ENCODE data around the gene HGFAC. TPM values are rescaled to one million over a fixed set of nuclear protein-coding genes. Genes with fewer than 3 reads are reported as not detected.

HGFAC gene
- polyA plus RNA-seq, 4 donors = 0.21 to 0.30 TPM; not detected in 2

- peaks cover 0 to 24% (median 0%) of the 10 kb centered on the region in 3 donors for H3K27me3 ChIP-seq (ENCODE audit: control insufficient read depth in 3 of 3, insufficient read depth in 3 of 3, low read length in 3 of 3)
- no peaks in the 10 kb centered on the region for H3K36me3 ChIP-seq (ENCODE audit: control insufficient read depth in 3 of 3, insufficient read depth in 2 of 3, low read depth in 1 of 3, low read length in 3 of 3)
- DNase-seq = no peak
- no peaks in the 10 kb centered on the region for H3K9me3 ChIP-seq (ENCODE audit: control insufficient read depth in 2 of 2, insufficient read depth in 1 of 2, low read depth in 1 of 2, low read length in 1 of 2)
- no peak overlapping the region for H3K27ac ChIP-seq (ENCODE audit: low read depth in 1 of 3, low read length in 2 of 3)
- no peak overlapping the region for H3K4me3 ChIP-seq (ENCODE audit: low read depth in 1 of 3, low read length in 3 of 3)
- peaks cover 0 to 6% (median 0%) of the 10 kb centered on the region in 3 donors for H3K4me1 ChIP-seq (ENCODE audit: control insufficient read depth in 3 of 3, insufficient read depth in 2 of 3, low read depth in 1 of 3, low read length in 2 of 3)
- WGBS, 3 donors = 52 to 81% (median 63%) methylated on average over 26 to 27 of the region's 27 CpGs
- FAIRE-seq = no peak
These were observed 35.4 kb downstream of the HGFAC start for GRCh38 chr4:3476936-3477749.

GRCh38 chr4:3477750-3478430 lies 36.1 kb downstream of the HGFAC start:
- FAIRE-seq (no peak), DNase-seq (no peak)
- H3K4me1 ChIP-seq (ENCODE audit: control insufficient read depth in 3 of 3, insufficient read depth in 2 of 3, low read depth in 1 of 3, low read length in 2 of 3) = peaks cover 0 to 6% (median 0%) of the 10 kb centered on the region in 3 donors
- H3K9me3 ChIP-seq (ENCODE audit: control insufficient read depth in 2 of 2, insufficient read depth in 1 of 2, low read depth in 1 of 2, low read length in 1 of 2) = no peaks in the 10 kb centered on the region
- 28 to 69% (median 60%) methylated on average over 20 to 23 of the region's 23 CpGs for WGBS, 3 donors
- no peak overlapping the region for H3K27ac ChIP-seq (ENCODE audit: low read depth in 1 of 3, low read length in 2 of 3)
- peaks cover 0 to 30% (median 5%) of the 10 kb centered on the region in 3 donors for H3K27me3 ChIP-seq (ENCODE audit: control insufficient read depth in 3 of 3, insufficient read depth in 3 of 3, low read length in 3 of 3)
- no peaks in the 10 kb centered on the region for H3K36me3 ChIP-seq (ENCODE audit: control insufficient read depth in 3 of 3, insufficient read depth in 2 of 3, low read depth in 1 of 3, low read length in 3 of 3)
- H3K4me3 ChIP-seq (ENCODE audit: low read depth in 1 of 3, low read length in 3 of 3) = no peak overlapping the region

- peaks cover 0 to 33% (median 8%) of the 10 kb centered on the region in 3 donors for H3K27me3 ChIP-seq (ENCODE audit: control insufficient read depth in 3 of 3, insufficient read depth in 3 of 3, low read length in 3 of 3)
- no peak overlapping the region for H3K27ac ChIP-seq (ENCODE audit: low read depth in 1 of 3, low read length in 2 of 3)
- H3K9me3 ChIP-seq (ENCODE audit: control insufficient read depth in 2 of 2, insufficient read depth in 1 of 2, low read depth in 1 of 2, low read length in 1 of 2) = no peaks in the 10 kb centered on the region
- no peak for DNase-seq
- H3K4me3 ChIP-seq (ENCODE audit: low read depth in 1 of 3, low read length in 3 of 3) = no peak overlapping the region
- no peak for FAIRE-seq
- H3K4me1 ChIP-seq (ENCODE audit: control insufficient read depth in 3 of 3, insufficient read depth in 2 of 3, low read depth in 1 of 3, low read length in 2 of 3) = peaks cover 0 to 6% (median 0%) of the 10 kb centered on the region in 3 donors
- no peaks in the 10 kb centered on the region for H3K36me3 ChIP-seq (ENCODE audit: control insufficient read depth in 3 of 3, insufficient read depth in 2 of 3, low read depth in 1 of 3, low read length in 3 of 3)
- WGBS, 3 donors = 76 to 86% (median 84%) methylated on average over 35 of the region's 35 CpGs
These were observed 36.9 kb downstream of the HGFAC start for GRCh38 chr4:3478446-3479357.

- Histone ChIP-seq H3K4me1 (ENCODE audit: control insufficient read depth in 3 of 3, insufficient read depth in 2 of 3, low read depth in 1 of 3, low read length in 2 of 3) (peaks cover 0 to 10% (median 0%) of the 10 kb centered on the region in 3 donors), H3K27ac (ENCODE audit: low read depth in 1 of 3, low read length in 2 of 3) (no peak overlapping the region), H3K36me3 (ENCODE audit: control insufficient read depth in 3 of 3, insufficient read depth in 2 of 3, low read depth in 1 of 3, low read length in 3 of 3) (no peaks in the 10 kb centered on the region), H3K4me3 (ENCODE audit: low read depth in 1 of 3, low read length in 3 of 3) (no peak overlapping the region), H3K9me3 (ENCODE audit: control insufficient read depth in 2 of 2, insufficient read depth in 1 of 2, low read depth in 1 of 2, low read length in 1 of 2) (no peaks in the 10 kb centered on the region), H3K27me3 (ENCODE audit: control insufficient read depth in 3 of 3, insufficient read depth in 3 of 3, low read length in 3 of 3) (peaks cover 4 to 41% (median 10%) of the 10 kb centered on the region in 3 donors)
- WGBS, 3 donors = 66 to 83% (median 69%) methylated on average over 24 to 25 of the region's 25 CpGs
- DNase-seq = no peak
- FAIRE-seq = no peak
These were observed 37.8 kb downstream of the HGFAC start for GRCh38 chr4:3479358-3480101.

GRCh38 chr4:3480528-3481112 lies 38.9 kb downstream of the HGFAC start:
- WGBS, 3 donors = 9 to 17% (median 16%) methylated on average over 17 of the region's 17 CpGs
- FAIRE-seq = no peak
- DNase-seq = peak; percentile 58 to 82
- Histone ChIP-seq H3K4me3 (ENCODE audit: low read depth in 1 of 3, low read length in 3 of 3) (no peak overlapping the region), H3K27me3 (ENCODE audit: control insufficient read depth in 3 of 3, insufficient read depth in 3 of 3, low read length in 3 of 3) (peaks cover 4 to 52% (median 11%) of the 10 kb centered on the region in 3 donors), H3K27ac (ENCODE audit: low read depth in 1 of 3, low read length in 2 of 3) (no peak overlapping the region), H3K9me3 (ENCODE audit: control insufficient read depth in 2 of 2, insufficient read depth in 1 of 2, low read depth in 1 of 2, low read length in 1 of 2) (no peaks in the 10 kb centered on the region), H3K4me1 (ENCODE audit: control insufficient read depth in 3 of 3, insufficient read depth in 2 of 3, low read depth in 1 of 3, low read length in 2 of 3) (peaks cover 0 to 21% (median 0%) of the 10 kb centered on the region in 3 donors), H3K36me3 (ENCODE audit: control insufficient read depth in 3 of 3, insufficient read depth in 2 of 3, low read depth in 1 of 3, low read length in 3 of 3) (no peaks in the 10 kb centered on the region)

- peaks cover 0 to 23% (median 0%) of the 10 kb centered on the region in 3 donors for H3K4me1 ChIP-seq (ENCODE audit: control insufficient read depth in 3 of 3, insufficient read depth in 2 of 3, low read depth in 1 of 3, low read length in 2 of 3)
- H3K27me3 ChIP-seq (ENCODE audit: control insufficient read depth in 3 of 3, insufficient read depth in 3 of 3, low read length in 3 of 3) = peaks cover 5 to 57% (median 13%) of the 10 kb centered on the region in 3 donors
- no peaks in the 10 kb centered on the region for H3K36me3 ChIP-seq (ENCODE audit: control insufficient read depth in 3 of 3, insufficient read depth in 2 of 3, low read depth in 1 of 3, low read length in 3 of 3)
- DNase-seq = no peak
- H3K4me3 ChIP-seq (ENCODE audit: low read depth in 1 of 3, low read length in 3 of 3) = no peak overlapping the region
- 10 to 37% (median 26%) methylated on average over 5 of the region's 5 CpGs for WGBS, 3 donors
- no peak for FAIRE-seq
- H3K9me3 ChIP-seq (ENCODE audit: control insufficient read depth in 2 of 2, insufficient read depth in 1 of 2, low read depth in 1 of 2, low read length in 1 of 2) = no peaks in the 10 kb centered on the region
- H3K27ac ChIP-seq (ENCODE audit: low read depth in 1 of 3, low read length in 2 of 3) = no peak overlapping the region
These were observed 39.4 kb downstream of the HGFAC start for GRCh38 chr4:3481113-3481531.

- DNase-seq = peak; percentile 34 to 58
- 14 to 55% (median 31%) methylated on average over 19 of the region's 19 CpGs for WGBS, 3 donors
- Histone ChIP-seq H3K4me1 (ENCODE audit: control insufficient read depth in 3 of 3, insufficient read depth in 2 of 3, low read depth in 1 of 3, low read length in 2 of 3) (peaks cover 0 to 23% (median 0%) of the 10 kb centered on the region in 3 donors), H3K36me3 (ENCODE audit: control insufficient read depth in 3 of 3, insufficient read depth in 2 of 3, low read depth in 1 of 3, low read length in 3 of 3) (no peaks in the 10 kb centered on the region), H3K9me3 (ENCODE audit: control insufficient read depth in 2 of 2, insufficient read depth in 1 of 2, low read depth in 1 of 2, low read length in 1 of 2) (no peaks in the 10 kb centered on the region), H3K27ac (ENCODE audit: low read depth in 1 of 3, low read length in 2 of 3) (no peak overlapping the region), H3K27me3 (ENCODE audit: control insufficient read depth in 3 of 3, insufficient read depth in 3 of 3, low read length in 3 of 3) (peaks cover 10 to 64% (median 14%) of the 10 kb centered on the region in 3 donors), H3K4me3 (ENCODE audit: low read depth in 1 of 3, low read length in 3 of 3) (no peak overlapping the region)
- FAIRE-seq = no peak
These were observed 40.1 kb downstream of the HGFAC start for GRCh38 chr4:3481783-3482393.
